Occipital lobe (tissue), 2 donors: ENCODE data around the gene PARP6. TPM values are rescaled to one million over a fixed set of nuclear protein-coding genes. Genes with fewer than 3 reads are reported as not detected.
A peak's percentile ranks its signal among the peaks of the same experiment; 100 is the strongest.

Experiments
- DNase-seq: peaks from one replicate; lab custom pipeline; 2025; lab: John Stamatoyannopoulos, UW
- total RNA-seq: library from RNA; depleted of rRNA; stranded (reverse); fragments of >200 nt; gene quantifications from one replicate; pipeline ENCODE4 v1.2.3, GENCODE V29; 2014

The PARP6 gene, protein sequence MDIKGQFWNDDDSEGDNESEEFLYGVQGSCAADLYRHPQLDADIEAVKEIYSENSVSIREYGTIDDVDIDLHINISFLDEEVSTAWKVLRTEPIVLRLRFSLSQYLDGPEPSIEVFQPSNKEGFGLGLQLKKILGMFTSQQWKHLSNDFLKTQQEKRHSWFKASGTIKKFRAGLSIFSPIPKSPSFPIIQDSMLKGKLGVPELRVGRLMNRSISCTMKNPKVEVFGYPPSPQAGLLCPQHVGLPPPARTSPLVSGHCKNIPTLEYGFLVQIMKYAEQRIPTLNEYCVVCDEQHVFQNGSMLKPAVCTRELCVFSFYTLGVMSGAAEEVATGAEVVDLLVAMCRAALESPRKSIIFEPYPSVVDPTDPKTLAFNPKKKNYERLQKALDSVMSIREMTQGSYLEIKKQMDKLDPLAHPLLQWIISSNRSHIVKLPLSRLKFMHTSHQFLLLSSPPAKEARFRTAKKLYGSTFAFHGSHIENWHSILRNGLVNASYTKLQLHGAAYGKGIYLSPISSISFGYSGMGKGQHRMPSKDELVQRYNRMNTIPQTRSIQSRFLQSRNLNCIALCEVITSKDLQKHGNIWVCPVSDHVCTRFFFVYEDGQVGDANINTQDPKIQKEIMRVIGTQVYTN
- total RNA-seq, result 54.6 TPM

DNA sequence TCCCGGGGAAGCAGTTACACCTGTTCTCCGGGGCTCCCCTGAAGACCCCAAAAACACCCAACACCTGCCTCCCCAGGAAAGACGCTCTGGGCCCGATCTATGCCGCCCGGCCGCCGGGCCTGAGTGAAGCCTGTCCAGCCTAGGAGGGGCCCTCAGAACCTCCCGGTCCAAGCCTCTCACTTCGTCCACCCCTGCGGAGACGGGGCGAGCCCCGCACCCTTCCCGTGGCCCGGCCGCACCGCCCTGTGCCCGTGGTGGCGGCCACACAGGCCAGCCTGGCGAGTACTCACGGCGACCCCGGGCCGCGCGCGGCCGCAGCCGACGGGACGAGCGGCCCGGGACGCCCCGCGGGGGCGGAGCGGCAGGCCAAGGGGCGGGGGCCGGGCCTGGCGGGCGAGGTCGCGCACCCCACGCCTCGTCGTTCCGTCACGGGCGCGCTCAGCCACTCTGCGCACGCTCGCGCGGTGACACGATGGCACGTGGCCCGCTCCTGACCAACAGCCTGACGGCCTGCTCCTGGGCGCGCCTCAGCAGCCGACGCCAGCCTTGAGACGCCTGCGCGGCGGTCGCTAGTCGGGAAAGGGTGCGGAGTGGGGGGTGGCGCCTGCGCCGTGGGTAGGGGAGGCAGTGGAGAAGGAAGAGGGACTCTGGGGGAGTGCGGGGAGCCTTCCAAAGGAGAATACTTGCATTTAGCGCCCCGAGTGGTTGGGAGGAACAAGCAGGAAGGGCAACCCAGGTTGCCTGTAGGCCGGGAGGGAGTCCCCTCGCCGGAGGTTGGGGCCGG, at the start of gene PARP6:
Gene PARP6, minus strand, starts transcription at position 342 of the 784 bp plus-strand sequence. CDS start 5,077 bp downstream, outside the sequence.
- DNase-seq, result peak; percentile 98

DNA sequence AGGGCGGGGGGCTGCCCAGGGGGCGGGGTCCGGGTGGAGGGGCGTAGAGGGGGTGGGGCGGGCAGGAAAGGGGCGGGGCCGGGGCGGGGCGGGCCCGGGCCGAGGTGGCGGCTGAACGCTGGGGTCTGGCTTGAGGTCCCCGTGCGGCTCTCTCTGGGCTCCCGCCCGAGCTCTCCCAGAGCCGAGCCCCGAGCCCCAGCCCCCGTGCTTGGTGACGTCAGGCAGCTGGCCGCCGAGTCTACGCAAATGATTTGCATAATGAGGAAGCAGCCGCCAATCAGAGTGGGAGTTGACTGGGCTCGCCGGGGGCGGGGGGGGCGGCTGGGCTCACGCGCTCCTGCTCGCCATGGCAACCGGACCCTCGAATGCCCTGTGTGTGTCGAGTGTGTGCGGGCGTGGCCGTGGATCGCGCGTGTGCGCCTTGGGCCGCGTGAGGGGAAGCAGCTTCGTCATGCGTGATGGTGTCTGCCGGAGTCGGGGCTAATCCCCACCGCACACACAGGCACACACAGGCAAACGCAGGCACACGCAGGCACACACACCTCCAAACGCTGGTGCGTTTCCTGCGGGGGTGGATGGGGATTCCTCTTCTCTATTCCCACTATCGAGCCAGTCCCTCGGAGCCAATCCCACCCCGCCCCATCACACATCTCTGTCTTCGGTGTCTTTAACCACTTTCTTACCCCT, 47.8 kb upstream of the PARP6 start, which contains the start of gene CELF6:
Gene CELF6, minus strand, starts transcription at position 173 of the 687 bp plus-strand sequence. CDS start 283 bp downstream, outside the sequence.
- DNase-seq, result peak; percentile 86

DNA sequence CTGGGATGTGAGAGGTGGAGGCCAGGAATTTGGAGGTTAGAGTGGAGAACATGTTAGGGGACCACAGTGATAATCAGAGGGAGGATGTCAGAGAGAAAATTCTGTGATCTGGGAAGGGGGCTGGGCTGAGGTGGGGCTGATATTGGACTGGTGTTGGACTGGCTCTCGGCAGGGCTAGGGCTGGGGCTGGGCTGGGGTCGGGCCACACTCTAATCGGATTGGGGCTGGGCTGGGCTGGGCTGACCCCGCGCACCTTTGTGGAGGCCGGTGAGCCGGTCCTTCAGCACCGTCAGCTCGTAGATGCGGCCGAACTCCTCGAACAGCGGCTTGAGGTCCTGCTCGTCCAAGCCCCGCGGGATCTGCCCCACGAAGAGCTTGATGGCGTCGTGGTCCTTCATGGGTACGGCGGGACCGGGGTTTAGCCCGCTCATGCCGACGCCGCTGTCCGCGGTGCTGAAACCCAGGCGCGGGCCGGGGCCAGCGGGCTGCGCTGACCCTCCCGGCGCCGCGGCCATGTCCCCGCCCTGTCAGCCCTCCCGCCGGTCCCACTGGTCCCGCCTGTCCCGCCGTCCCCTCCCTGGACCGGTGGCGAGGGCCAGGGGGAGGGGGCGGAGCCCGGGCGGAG, 47.1 kb upstream of the PARP6 start:
- DNase-seq, result no peak

DNA sequence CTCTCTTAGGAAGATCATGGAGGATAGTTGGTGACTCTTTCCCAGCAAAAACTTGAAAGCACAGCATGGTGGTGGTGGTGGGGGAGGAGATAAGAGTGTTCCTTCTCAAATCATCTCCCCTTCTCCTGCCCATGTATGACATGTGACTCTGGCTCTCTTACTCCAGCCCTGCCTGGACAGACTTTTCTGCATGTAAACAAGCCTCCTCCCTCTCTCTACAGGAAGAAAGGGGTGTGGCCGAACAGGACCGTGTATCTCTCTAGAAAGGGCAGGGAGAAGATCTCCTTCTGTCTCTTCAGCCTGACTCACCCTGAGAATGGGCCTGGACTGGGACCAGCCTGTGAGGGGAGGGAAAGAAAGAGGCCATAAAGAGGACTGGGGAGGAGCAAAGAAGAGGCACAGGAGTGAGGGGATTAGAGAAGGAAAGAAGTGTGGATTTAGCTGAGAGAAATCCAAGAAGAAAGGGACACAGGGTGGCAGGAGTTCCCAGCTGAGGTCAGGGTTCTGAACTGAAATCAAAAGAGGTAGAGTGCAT, 46.1 kb upstream of the PARP6 start:
- no peak for DNase-seq

DNA sequence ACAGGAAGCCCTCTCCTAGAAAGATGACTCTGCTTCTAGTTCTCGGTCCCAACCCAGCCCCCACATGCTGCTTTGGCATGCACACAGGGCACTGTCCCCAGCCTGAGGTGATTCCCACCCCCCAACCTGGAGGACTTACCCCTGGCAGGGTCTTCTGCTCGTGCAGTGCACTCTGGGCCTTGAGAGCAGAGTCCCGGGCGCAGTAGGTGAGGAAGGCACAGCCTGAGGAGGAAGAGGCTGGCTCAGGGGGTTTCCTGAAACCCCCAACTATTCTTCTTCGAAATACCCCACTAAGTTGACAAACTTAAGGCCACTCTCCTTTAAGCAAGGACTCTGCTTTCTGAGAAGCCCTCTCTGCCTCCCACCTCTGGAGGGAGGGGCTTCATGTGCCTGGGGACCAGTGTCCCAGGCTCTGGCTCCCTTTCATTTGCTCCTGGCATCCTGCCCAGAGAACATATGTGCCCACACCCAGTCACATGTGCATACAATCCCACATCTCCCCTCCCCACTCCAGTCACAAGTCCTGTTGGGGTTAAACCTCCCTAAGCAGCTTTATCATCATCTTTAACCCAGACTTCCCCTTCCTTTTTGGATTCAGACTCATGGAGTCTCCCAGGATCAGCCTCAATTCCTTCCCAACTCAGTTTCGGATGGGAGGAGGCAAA, 43.5 kb upstream of the PARP6 start:
- no peak for DNase-seq

DNA sequence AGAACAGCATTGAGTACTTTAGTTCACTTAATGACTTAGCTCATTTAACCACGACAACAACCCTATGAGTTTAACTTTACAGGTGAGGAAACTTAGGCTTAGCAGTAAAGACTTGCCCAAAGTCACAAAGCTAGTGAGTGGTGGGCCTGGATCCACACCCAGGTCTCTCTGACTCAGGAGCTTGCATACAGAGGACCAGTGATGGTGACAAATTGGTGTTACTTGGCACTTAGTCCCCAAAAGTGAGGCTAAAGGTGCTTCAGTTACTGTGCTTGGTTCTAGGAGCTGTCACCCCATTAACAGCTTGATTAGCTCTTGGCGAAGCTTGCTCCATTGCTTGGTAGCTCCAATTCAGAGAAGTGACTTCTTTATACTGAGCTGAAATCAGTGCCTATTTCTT, 41.5 kb upstream of the PARP6 start:
- no peak for DNase-seq

DNA sequence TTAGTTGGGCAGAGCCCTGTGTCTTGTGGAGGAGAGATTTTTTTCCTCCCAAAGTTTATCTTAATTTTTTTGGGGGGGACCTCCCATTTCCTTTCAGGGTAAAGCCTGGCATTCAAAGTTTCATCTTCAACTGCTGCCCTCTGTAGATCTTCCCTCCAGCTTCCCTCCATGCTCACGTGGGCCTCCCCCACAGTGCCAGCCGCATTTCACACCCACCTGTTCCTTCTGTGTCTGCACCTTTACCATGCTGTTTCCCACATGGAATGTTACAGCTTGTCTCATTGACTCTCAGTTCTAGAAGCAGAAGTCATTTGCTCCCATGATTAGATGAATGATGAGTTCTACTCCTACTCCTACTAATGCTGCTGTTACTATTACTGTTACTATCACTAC, 41.1 kb upstream of the PARP6 start:
- DNase-seq, result no peak

DNA sequence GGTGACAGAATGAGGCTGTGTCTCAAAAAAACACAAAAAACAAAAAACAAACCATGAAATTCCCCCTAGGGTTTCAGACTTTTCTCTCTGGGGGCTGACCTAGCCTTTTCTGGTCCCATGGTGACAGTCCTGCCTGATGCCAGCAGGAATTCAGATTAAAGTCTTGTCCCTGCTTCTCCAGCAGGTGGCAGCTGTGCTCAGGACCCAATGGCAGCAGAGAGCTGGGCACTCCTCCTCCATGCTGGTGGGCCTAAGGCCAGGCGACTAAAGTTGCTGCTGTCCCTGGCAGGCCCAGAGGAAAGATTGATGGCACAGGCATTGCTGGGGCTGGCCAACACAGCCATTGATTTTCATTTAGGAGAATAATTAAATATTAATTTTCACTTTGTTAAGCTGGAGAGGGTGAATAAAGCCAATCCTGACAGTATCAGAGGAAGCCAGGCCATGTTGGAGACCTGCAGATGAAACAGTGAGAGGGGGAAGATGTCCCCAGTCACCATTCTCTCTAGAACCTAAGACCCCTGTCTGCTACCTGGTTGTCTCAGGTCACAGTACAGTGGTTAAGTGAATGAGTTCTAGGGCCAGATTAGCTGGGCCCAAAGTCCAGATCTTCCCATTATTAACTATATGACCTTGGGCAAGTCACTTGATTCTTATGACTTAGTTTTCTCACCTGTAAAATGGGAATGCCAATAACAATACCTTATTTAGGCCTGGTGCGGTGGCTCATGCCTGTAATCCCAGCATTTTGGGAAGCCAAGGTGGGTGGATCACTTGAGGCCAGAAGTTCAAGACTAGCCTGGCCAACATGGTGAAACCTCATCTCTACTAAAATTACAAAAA, 40.5 kb upstream of the PARP6 start:
- DNase-seq, result peak; percentile 54

DNA sequence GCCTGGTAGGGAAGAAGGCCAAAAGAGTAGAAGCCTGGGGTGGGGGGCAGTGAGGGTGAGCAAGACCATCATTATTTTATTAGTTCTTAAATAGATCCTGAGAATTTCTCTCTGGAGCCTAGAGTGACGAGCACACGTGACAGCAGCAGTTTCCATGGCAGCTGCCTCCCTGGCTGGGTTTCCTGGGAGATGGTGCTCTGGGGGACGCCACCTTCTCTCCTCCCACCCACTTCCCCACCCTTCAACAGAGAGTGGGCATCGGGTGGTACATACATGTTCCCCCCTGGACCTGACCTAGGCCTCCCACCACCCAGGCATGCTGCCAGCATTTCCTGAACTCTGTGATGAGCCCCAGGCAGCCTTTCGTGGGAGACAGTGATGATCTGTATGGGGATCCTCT, 34.7 kb upstream of the PARP6 start:
- no peak for DNase-seq

DNA sequence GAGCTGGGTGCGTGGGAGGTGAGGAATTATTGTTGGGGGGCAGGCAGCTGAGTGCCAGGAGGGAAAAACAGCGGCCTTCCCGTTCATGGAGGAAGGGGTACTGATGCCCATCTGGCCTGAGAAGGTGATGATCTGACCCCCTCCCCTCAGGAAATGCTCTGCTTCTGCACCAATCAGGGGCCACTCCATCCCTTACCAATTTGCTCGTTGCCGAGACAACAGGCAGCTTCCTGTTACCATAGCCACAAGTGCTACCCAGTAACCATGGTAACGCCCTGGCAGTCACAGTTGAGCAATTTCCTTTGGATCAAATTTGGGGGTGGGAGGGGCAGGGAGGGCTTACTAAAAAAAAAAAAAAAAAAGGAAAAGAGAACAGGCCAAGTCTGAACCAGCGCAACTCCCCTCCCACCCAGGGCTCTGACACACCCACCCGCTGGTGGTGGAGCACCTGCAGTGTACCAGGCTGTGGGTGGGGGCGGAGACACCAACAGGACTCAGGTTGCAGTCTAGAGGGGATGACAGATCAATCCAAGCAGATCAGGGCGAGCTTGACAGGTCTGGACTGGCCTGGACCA, 33.9 kb upstream of the PARP6 start:
- peak; percentile 67 for DNase-seq

DNA sequence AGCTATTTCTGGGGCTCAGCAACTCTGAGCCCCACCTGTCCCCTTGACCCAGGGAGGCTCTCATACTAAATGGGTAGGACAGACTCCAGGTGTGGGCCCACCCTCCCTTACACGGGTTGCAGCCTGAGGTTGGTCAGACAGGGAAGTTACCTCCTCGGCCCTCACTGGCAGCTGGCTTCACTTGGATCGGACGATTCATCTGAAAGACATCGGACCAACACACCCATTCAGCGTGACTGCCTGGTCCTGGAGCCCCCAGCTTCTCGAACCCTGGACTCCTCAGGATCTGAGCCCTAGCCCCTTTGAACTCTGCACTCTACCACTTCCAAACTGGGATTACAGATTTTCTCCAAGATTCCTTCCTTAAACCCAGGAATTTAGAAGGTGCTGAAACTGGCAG, 32.2 kb upstream of the PARP6 start:
- DNase-seq, result no peak

DNA sequence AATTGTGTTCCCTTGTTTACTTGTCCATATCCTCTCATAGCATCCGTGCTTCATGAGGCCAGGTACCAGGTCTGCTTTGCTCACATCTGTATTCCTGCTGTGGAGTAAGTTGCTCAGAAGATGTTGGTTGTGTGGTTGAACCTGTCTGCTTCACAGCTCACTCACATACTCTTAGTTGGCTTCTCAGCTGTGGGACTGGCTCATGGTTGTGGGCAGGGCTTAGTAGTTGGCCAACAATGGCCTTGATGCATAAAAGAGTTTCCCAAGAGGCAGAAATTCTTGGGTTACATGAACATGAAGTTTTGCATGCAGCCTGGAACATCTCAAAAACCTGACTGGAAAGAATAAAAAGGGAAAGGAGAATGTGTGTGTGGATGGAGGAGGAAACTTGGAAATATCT, 30.6 kb upstream of the PARP6 start:
- DNase-seq, result no peak

DNA sequence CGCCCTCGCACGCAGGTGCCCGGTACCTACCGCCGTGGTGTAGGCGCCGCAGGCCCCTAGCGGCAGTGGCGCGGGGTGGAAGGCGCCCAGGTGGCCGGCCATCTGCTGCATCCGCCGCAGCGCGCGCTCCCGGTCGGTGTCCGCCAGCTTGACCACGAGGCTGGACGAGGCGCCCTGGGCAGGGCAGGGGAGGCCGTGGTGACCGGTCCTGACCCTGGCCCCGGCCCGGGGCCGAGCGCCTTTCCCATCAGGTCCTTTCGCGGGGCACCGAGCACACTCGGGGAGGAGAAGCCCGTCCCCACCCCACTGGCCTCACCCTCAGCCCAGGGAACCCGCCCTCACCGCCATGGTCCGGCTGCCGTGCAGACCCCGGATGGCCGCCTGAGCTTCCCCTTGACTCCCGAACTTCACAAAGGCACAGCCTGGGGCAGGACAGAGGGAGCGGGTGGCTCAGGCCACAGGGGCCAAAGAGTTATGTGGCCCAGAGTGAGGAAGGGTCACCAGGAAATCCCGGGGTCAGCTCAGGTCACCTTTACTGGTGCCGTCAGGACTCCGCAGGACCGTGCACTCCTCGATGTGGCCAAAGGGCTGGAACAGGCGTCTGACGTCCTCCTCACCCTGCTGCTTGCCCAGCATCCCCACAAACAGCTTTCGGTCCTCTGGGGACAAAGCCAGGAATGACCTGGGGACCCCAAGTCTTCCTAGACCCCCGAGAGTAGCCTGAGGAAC, 17.4 kb upstream of the PARP6 start:
- no peak for DNase-seq

DNA sequence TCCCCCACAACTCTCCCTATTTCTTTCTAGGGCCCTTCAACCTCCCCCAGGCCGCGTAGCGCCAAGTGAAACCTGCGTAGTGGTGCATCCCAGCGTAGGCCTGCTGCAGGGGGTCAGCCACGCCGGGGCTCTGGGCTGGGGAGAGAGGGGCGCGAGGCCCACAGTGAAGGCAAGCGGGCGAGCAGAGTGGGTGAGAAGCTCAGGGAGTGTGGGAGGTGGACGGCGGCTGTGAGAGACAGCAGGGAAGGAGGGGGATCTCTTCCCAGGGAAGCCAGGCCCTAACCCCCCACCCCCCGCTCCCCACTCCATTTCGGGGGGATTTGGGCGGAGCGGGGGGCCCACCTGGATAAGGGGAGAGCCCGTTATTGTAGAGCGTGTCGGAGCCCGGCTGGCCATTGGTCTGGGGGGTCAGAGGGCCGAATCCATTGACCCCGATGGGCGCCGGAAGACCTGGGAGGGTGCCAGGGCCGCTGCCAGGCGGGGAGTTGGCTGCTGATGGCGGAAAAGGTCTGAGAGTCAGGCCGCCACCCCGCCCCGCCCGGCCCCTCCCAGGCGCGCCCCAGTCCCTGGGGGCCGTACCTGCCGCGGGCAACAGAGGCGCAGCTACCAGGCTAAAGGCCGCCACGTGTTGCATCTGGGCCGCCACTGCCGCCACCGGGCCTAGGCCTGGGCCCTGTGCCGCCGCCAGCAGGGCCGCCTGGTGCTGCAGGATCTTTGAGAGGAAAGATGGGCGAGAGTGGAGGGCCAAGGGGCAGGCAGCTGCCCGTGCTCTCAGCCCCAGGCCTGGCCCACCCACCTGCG, 16.6 kb upstream of the PARP6 start:
- no peak for DNase-seq

DNA sequence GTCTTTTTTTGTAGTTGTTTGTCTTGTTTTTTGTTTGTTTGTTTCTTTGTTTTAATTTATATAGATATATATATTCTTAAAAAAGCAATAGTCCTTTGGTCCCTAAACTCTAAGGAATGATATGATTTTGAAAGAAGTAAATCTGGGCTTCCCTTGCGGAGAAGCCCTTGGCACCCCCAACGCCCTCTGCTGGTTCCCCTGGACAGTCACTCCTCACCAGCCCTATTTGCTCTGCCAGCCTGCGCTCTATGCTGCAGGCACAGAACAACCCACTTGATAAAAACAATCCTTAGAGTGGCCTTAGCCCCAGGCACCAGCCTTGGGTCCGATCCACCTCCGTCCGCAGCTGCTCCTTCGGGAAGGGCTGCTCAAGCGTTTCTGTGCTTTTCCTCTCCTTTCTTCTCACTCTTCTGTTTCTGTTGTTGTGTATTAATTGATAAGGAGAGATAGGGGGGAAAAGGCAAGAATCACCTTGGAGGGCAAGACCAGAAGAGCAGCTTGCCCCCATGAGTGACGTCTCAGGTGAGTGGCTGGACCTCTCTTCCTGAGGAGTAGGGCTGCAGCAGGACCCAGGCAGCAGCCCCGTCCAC, 13.7 kb upstream of the PARP6 start:
- no peak for DNase-seq

DNA sequence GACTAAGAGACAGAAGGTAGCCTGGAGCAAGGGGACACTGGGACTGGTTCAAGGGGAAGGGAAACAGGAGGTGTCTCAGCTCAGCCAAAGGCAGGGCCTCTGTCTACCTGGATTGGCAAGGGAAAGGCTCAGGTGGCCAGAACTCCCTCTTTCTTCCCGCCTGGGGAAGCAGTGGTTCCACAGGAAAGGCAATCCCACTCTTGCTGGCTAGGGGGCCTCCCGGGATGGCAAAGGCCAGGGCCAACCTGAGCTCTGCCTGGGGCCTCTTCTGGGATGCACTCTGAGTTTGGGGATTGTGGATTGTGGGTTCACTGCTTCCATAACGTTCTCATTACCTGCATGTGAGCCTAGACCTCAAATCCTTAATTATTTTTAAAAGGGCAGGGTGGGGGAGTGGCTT, 13.0 kb upstream of the PARP6 start:
- no peak for DNase-seq

DNA sequence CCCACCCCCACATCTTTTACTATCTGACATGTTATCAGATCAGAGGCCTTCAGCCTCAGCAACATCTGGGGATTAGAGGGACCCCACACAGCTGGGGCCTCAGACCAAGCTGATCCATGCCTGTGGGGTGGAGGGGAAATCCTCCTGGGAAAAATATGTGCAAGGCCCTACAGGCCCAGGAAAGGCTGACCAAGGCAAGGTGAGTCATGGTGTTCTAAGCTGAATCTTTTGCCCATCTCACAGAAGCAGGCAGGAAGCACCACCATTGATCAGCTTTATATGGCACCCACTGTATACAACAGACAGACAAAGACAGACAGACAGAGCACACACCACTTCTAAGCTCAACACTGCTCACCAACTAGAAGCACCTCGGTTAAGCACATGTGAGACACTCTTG, 12.4 kb upstream of the PARP6 start:
- no peak for DNase-seq
